GM18508 (cell line): ENCODE measurements around the gene PLK4.
"Not testable (repeated sequence)": the region's sequence is repeated elsewhere in the genome, so short reads cannot be mapped to it uniquely, and the experiment has no call there.

Experiments used
- ATAC-seq: cut with Tn5 transposase; IDR thresholded peaks from one replicate; pipeline ENCODE4 v1.9.1; 2021; ENCODE audit warnings: moderate number of reproducible peaks; ENCODE audit not compliant: insufficient read depth, unreplicated experiment

PLK4 gene

GRCh38 chr4:127899682-127900081, 19.0 kb downstream of the PLK4 start:
- ATAC-seq, result not testable (repeated sequence)

- ATAC-seq, result no peak
These were observed 24.3 kb downstream of the PLK4 start for GRCh38 chr4:127905029-127905428.

- no peak for ATAC-seq
These were observed 35.8 kb downstream of the PLK4 start for GRCh38 chr4:127916512-127916911.

GRCh38 chr4:127917151-127917550, 36.5 kb downstream of the PLK4 start:
- ATAC-seq, result no peak

- no peak for ATAC-seq
These were observed 39.8 kb downstream of the PLK4 start for GRCh38 chr4:127920521-127920920.

GRCh38 chr4:127922226-127922625, 41.5 kb downstream of the PLK4 start:
- ATAC-seq, result no peak

GRCh38 chr4:127925720-127926119, 45.0 kb downstream of the PLK4 start:
- ATAC-seq, result not testable (repeated sequence)

GRCh38 chr4:127930175-127930574, 49.5 kb downstream of the PLK4 start:
- no peak for ATAC-seq

GRCh38 chr4:127931836-127932235, 51.1 kb downstream of the PLK4 start:
- not testable (repeated sequence) for ATAC-seq

- ATAC-seq, result no peak
These were observed 56.3 kb downstream of the PLK4 start for GRCh38 chr4:127936974-127937373.
